ENCODE results near the gene GRIK4.
A peak's percentile ranks its signal among the peaks of the same experiment; 100 is the strongest.

GRIK4 gene

DNA sequence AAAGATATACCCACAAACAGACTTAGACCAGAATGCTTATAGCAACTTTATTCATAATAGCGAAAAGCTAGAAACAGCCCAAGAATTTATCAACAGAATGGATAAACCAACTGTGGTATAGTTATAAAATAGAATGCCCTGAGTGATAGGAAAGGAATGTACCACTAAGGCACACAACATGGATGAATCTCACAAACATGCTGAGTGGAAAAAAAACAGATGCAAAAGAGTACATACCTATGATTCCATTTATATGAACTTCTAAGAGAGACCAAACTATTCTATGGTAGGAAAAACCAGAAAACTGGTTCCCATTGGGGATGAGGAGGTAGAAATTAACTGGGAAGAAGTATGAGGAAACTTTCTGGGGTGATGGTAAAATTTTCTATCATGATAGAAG, 40.4 kb upstream of the GRIK4 start:
- H3K36me3 ChIP-seq (ENCODE audit: low read depth): peaks cover 54% of the 10 kb centered on the region
- H3K4me1 ChIP-seq (ENCODE audit: insufficient read depth, poor library complexity, severe bottlenecking): no peaks in the 10 kb centered on the region
- H3K9me3 ChIP-seq (ENCODE audit: severe bottlenecking): no peaks in the 10 kb centered on the region
- H3K4me3 ChIP-seq (ENCODE audit: severe bottlenecking): no peak overlapping the region
- no peak for DNase-seq (ENCODE audit: low spot score)
- peak; percentile 21; the same call in 1 of the 3 replicates for ATAC-seq (ENCODE audit: low read depth)
- TF ChIP-seq, protein P1, sequence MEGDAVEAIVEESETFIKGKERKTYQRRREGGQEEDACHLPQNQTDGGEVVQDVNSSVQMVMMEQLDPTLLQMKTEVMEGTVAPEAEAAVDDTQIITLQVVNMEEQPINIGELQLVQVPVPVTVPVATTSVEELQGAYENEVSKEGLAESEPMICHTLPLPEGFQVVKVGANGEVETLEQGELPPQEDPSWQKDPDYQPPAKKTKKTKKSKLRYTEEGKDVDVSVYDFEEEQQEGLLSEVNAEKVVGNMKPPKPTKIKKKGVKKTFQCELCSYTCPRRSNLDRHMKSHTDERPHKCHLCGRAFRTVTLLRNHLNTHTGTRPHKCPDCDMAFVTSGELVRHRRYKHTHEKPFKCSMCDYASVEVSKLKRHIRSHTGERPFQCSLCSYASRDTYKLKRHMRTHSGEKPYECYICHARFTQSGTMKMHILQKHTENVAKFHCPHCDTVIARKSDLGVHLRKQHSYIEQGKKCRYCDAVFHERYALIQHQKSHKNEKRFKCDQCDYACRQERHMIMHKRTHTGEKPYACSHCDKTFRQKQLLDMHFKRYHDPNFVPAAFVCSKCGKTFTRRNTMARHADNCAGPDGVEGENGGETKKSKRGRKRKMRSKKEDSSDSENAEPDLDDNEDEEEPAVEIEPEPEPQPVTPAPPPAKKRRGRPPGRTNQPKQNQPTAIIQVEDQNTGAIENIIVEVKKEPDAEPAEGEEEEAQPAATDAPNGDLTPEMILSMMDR (IDR thresholded peaks at IDR 0.05; ENCODE audit: poor library complexity, severe bottlenecking): no peak
- no peaks in the 10 kb centered on the region for H3K27me3 ChIP-seq (ENCODE audit: insufficient read depth, poor library complexity, severe bottlenecking)
- no peak overlapping the region for H3K27ac ChIP-seq (ENCODE audit: poor library complexity, severe bottlenecking)

- no peak for DNase-seq (ENCODE audit: low spot score)
- Histone ChIP-seq H3K4me1 (ENCODE audit: insufficient read depth, poor library complexity, severe bottlenecking) (no peaks in the 10 kb centered on the region), H3K27ac (ENCODE audit: poor library complexity, severe bottlenecking) (no peak overlapping the region), H3K27me3 (ENCODE audit: insufficient read depth, poor library complexity, severe bottlenecking) (no peaks in the 10 kb centered on the region), H3K36me3 (ENCODE audit: low read depth) (peaks cover 54% of the 10 kb centered on the region), H3K4me3 (ENCODE audit: severe bottlenecking) (no peak overlapping the region), H3K9me3 (ENCODE audit: severe bottlenecking) (no peaks in the 10 kb centered on the region)
- ATAC-seq (ENCODE audit: low read depth): no peak
- TF ChIP-seq, protein P1 (IDR thresholded peaks at IDR 0.05; ENCODE audit: poor library complexity, severe bottlenecking): no peak
Observed at GRCh38 chr11:120471994-120472393, 39.6 kb upstream of the GRIK4 start.

GRCh38 chr11:120473503-120473902, 38.0 kb upstream of the GRIK4 start:
- Histone ChIP-seq H3K36me3 (ENCODE audit: low read depth) (peaks cover 54% of the 10 kb centered on the region), H3K4me1 (ENCODE audit: insufficient read depth, poor library complexity, severe bottlenecking) (no peaks in the 10 kb centered on the region)
- ATAC-seq (ENCODE audit: low read depth): no peak

DNA sequence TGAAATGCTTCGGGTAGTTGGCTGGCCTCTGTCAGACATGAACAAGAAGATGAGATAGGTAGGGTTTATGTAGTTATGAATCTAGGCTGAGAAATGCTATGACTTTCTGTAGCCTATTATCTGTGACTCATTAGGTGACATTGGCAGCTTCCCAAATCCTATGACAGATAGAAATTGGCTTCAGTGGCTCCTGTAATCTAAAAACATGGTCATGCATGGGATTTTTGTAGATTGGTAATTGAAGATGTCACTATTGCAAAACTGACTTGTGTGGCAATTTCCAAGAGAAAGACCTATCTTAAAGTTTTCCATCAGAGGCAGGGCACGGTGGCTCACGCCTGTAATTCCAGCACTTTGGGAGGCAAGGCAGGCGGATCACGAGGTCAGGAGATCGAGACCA, 29.4 kb upstream of the GRIK4 start:
- H3K27ac ChIP-seq (ENCODE audit: poor library complexity, severe bottlenecking): no peak overlapping the region
- H3K4me3 ChIP-seq (ENCODE audit: severe bottlenecking): no peak overlapping the region
- no peaks in the 10 kb centered on the region for H3K4me1 ChIP-seq (ENCODE audit: insufficient read depth, poor library complexity, severe bottlenecking)
- no peaks in the 10 kb centered on the region for H3K27me3 ChIP-seq (ENCODE audit: insufficient read depth, poor library complexity, severe bottlenecking)
- DNase-seq (ENCODE audit: low spot score) (no peak), ATAC-seq (ENCODE audit: low read depth) (no peak)
- H3K36me3 ChIP-seq (ENCODE audit: low read depth): peaks cover 62% of the 10 kb centered on the region
- H3K9me3 ChIP-seq (ENCODE audit: severe bottlenecking): no peaks in the 10 kb centered on the region
- TF ChIP-seq, protein P1 (IDR thresholded peaks at IDR 0.05; ENCODE audit: poor library complexity, severe bottlenecking): no peak

More at GRCh38 chr11:120473503-120473902, 38.0 kb upstream of the GRIK4 start:
- no peak for DNase-seq (ENCODE audit: low spot score)
- Histone ChIP-seq H3K27me3 (ENCODE audit: insufficient read depth, poor library complexity, severe bottlenecking) (no peaks in the 10 kb centered on the region), H3K9me3 (ENCODE audit: severe bottlenecking) (no peaks in the 10 kb centered on the region), H3K4me3 (ENCODE audit: severe bottlenecking) (no peak overlapping the region), H3K27ac (ENCODE audit: poor library complexity, severe bottlenecking) (no peak overlapping the region)
- TF ChIP-seq, protein P1 (IDR thresholded peaks at IDR 0.05; ENCODE audit: poor library complexity, severe bottlenecking): no peak

DNA sequence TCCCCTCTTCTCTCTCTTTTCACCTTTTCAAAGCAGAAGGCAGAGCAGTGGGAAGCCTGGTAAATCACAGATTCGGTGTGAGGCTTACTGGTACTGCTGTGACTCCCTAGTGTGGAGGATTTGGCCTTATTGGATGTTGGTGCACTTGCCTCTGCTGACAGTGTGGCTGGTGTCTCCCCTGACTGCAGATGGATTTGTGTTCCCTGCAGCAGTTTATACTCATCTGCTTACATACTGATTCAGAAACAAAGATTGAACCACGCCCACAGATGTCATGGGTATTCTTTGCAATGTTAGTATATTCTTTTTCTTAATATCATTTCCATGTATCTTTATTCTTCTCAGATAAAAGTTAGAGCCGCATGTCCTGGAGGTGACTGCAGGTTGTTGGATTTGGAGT, 26.8 kb upstream of the GRIK4 start:
- ATAC-seq (ENCODE audit: low read depth) (no peak), DNase-seq (ENCODE audit: low spot score) (no peak)
- TF ChIP-seq, protein P1 (IDR thresholded peaks at IDR 0.05; ENCODE audit: poor library complexity, severe bottlenecking): no peak
- no peaks in the 10 kb centered on the region for H3K9me3 ChIP-seq (ENCODE audit: severe bottlenecking)
- H3K4me1 ChIP-seq (ENCODE audit: insufficient read depth, poor library complexity, severe bottlenecking): no peaks in the 10 kb centered on the region
- no peak overlapping the region for H3K27ac ChIP-seq (ENCODE audit: poor library complexity, severe bottlenecking)
- no peak overlapping the region for H3K4me3 ChIP-seq (ENCODE audit: severe bottlenecking)
- H3K27me3 ChIP-seq (ENCODE audit: insufficient read depth, poor library complexity, severe bottlenecking): no peaks in the 10 kb centered on the region
- H3K36me3 ChIP-seq (ENCODE audit: low read depth): peaks cover 45% of the 10 kb centered on the region

Measured in RWPE2 (cell line).